Measurements from ENCODE around the gene TMEM92. TPM values are rescaled to one million over a fixed set of nuclear protein-coding genes. Genes with fewer than 3 reads are reported as not detected.

TMEM92 gene
- total RNA-seq, 1 donor from 2014 or later = 28.1 TPM

DNA sequence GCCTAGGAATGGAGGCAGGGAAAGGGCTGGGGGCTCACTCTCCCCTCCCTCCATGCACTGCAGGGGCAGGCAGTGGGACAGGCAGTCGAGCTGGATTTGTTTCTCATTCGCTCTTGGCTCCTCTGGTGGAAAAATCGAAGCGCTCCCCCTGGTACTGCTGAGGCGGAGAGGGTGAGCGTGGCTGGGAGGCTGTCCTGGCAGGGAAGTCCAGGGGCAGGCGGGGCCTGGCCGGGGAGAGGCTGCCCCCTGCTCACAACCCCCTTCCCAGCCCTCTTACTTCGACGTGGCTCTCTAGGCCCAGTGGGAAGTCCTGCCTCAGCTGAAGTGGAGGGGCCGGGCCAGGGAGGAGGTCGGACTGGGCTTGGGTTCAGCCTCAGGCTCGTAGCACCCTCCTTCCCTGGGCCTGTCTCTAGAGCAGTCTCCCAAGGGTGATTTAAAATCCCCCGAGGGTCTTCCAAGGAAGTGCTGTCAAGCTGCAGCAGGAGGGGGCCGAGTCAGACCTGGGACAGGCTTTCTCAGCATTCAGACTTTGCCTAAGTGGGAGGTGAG, 16.5 kb upstream of the TMEM92 start:
- no peak for DNase-seq (ENCODE audit: low spot score)
- Mint-ChIP-seq H3K9me3 (ENCODE audit: unreplicated experiment) (no peaks in the 10 kb centered on the region), H3K27me3 (ENCODE audit: unreplicated experiment) (peaks cover 9% of the 10 kb centered on the region), H3K4me3 (ENCODE audit: unreplicated experiment) (no peak overlapping the region), H3K27ac (ENCODE audit: unreplicated experiment) (no peak overlapping the region), H3K36me3 (ENCODE audit: low read depth, unreplicated experiment) (peaks cover 5% of the 10 kb centered on the region), H3K4me1 (ENCODE audit: unreplicated experiment) (no peaks in the 10 kb centered on the region)
- TF ChIP-seq, protein P1, sequence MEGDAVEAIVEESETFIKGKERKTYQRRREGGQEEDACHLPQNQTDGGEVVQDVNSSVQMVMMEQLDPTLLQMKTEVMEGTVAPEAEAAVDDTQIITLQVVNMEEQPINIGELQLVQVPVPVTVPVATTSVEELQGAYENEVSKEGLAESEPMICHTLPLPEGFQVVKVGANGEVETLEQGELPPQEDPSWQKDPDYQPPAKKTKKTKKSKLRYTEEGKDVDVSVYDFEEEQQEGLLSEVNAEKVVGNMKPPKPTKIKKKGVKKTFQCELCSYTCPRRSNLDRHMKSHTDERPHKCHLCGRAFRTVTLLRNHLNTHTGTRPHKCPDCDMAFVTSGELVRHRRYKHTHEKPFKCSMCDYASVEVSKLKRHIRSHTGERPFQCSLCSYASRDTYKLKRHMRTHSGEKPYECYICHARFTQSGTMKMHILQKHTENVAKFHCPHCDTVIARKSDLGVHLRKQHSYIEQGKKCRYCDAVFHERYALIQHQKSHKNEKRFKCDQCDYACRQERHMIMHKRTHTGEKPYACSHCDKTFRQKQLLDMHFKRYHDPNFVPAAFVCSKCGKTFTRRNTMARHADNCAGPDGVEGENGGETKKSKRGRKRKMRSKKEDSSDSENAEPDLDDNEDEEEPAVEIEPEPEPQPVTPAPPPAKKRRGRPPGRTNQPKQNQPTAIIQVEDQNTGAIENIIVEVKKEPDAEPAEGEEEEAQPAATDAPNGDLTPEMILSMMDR (IDR thresholded peaks at IDR 0.05; ENCODE audit: unreplicated experiment) = no peak

DNA sequence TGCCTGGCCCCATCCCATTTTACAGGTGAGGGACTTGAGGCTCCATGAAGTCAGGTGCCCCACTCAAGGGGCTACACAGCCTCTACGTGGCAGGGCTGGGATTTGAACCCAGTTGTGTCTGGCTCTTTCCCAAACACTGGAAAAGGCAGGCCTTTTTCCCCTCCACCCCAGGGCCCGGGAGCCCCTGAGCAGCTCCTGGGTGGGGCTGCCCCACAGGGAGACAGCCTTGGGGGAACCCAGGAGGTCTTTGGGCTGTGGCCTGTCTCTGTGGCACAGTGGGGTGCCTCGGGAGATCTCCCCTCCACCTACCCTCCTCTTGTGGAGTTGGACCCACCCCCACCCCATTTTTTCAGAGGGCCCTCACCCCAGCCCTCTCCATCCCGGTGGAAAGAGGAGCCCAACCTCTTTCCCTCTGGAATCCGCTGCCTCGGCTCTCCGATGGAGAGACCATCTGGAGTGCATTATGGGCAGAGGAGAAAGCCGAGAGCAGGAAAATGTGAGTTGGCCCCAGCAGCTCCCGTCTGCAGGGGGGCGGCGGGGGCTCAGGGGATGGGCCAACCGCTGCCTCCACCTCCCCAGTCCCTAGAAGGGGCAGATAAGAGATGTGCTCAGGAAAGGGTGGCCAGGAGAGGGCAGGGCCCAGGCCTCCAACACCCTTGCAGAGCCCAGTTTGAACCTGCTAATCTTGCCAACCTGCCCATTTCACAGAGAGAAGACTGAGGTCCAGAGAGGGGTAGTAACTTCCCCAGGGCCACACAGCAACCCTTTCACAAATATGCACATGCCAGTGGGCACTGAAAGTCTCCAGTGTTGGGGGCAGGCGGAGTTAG, 15.4 kb upstream of the TMEM92 start:
- peaks cover 3% of the 10 kb centered on the region for H3K4me1 Mint-ChIP-seq (ENCODE audit: unreplicated experiment)
- TF ChIP-seq, protein P1 (IDR thresholded peaks at IDR 0.05; ENCODE audit: unreplicated experiment) = no peak
- no peak for DNase-seq (ENCODE audit: low spot score)
- no peaks in the 10 kb centered on the region for H3K9me3 Mint-ChIP-seq (ENCODE audit: unreplicated experiment)
- H3K36me3 Mint-ChIP-seq (ENCODE audit: low read depth, unreplicated experiment) = peaks cover 6% of the 10 kb centered on the region
- H3K27me3 Mint-ChIP-seq (ENCODE audit: unreplicated experiment) = peaks cover 9% of the 10 kb centered on the region
- no peak overlapping the region for H3K27ac Mint-ChIP-seq (ENCODE audit: unreplicated experiment)
- no peak overlapping the region for H3K4me3 Mint-ChIP-seq (ENCODE audit: unreplicated experiment)

DNA sequence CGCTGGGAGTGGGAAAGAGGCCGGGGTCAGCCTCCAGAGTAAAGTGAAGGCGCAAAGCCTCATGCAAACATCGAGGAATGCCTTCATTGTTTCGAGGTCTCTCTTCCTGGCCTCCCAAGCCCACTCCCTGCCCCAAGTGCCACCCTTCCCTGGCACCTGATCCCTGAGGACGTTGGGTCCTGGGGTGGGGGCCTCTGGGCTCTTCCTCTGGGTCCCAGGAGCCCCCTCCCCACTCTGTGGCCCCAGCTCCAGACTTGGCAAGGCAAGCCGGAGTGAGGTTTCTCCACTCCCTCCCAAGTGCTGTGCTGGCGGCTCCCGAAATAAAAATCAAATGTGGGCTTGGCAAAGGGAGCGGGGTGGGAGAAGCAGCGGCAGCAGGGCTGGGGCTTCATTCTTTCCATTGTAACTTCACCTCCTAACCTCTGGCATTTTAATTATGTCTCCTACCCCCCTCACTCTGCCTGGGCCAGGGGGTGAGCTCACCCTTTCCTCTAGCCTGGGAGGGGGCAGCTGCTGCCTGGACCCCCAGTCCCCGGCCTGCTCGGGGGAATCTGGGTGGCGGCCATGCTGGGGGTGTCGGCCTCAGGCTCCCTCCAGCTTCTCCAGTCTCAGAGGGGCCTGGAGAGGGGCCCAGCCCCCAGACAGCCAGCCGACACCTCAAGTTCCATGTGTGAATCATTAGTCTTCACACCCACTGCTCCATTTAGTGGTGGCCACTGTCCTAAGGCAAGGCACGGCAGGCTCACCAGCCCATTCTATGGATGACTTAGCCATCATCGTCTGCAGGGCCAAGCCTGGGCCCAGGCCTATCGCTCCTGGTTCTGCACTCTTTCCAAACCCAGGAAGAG, 14.6 kb upstream of the TMEM92 start:
- H3K27ac Mint-ChIP-seq (ENCODE audit: unreplicated experiment) = no peak overlapping the region
- H3K36me3 Mint-ChIP-seq (ENCODE audit: low read depth, unreplicated experiment) = peaks cover 6% of the 10 kb centered on the region
- H3K4me1 Mint-ChIP-seq (ENCODE audit: unreplicated experiment) = peaks cover 3% of the 10 kb centered on the region
- DNase-seq (ENCODE audit: low spot score) = no peak
- H3K27me3 Mint-ChIP-seq (ENCODE audit: unreplicated experiment) = peaks cover 9% of the 10 kb centered on the region
- no peaks in the 10 kb centered on the region for H3K9me3 Mint-ChIP-seq (ENCODE audit: unreplicated experiment)
- TF ChIP-seq, protein P1 (IDR thresholded peaks at IDR 0.05; ENCODE audit: unreplicated experiment) = no peak
- H3K4me3 Mint-ChIP-seq (ENCODE audit: unreplicated experiment) = no peak overlapping the region

DNA sequence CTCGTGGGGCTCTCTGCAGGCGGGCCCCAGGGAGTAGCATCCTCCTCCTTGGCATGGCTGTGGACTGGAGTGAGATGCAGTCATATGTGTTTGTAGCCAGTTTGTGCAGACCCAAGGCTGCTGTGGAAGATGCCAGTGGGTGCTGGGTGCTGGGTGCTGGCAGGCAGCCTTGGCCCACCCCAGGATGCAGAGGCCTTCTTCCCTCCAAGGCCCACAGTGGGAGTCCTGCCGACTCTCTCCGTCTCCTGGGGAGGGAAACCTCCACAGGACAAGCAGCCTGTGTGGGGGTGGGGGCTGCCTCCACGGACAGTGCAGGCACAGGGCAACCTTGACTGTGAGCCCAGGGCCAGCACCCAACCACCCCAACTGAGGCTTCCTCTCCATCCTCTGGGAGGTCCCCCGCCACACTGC, 13.8 kb upstream of the TMEM92 start:
- H3K4me1 Mint-ChIP-seq (ENCODE audit: unreplicated experiment) = peaks cover 3% of the 10 kb centered on the region
- DNase-seq (ENCODE audit: low spot score) = no peak
- peaks cover 6% of the 10 kb centered on the region for H3K36me3 Mint-ChIP-seq (ENCODE audit: low read depth, unreplicated experiment)
- TF ChIP-seq, protein P1 (IDR thresholded peaks at IDR 0.05; ENCODE audit: unreplicated experiment) = no peak
- no peak overlapping the region for H3K4me3 Mint-ChIP-seq (ENCODE audit: unreplicated experiment)
- peaks cover 9% of the 10 kb centered on the region for H3K27me3 Mint-ChIP-seq (ENCODE audit: unreplicated experiment)
- H3K27ac Mint-ChIP-seq (ENCODE audit: unreplicated experiment) = no peak overlapping the region
- no peaks in the 10 kb centered on the region for H3K9me3 Mint-ChIP-seq (ENCODE audit: unreplicated experiment)

Data from endothelial cell (in vitro differentiated cells).